Tibial artery (tissue), 4 donors: ENCODE results near the gene SPDYE4.

Experiments used
- DNase-seq, 2 donors: peaks; one replicate each; pipeline ENCODE4 v3.0.0-alpha.2; 2019
- H3K27ac ChIP-seq, 2 donors: fragments of 200-600 bp; sonication (generic) in 1 of 2; 1 replicate in 1 of 2; 2 replicates in 1 of 2; pipeline ENCODE4 v1.5.1; 2018 to 2019; ENCODE audit warnings: mild to moderate bottlenecking in 1 of 2
- H3K27me3 ChIP-seq, 2 donors: fragments of 200-600 bp; sonication (generic) in 1 of 2; one replicate each; pipeline versions ENCODE4 v1.5.1 to v1.6.0; 2016 to 2019
- H3K36me3 ChIP-seq, 3 donors: fragments of 200-600 bp; sonication (generic) in 2 of 3; one replicate each; pipeline ENCODE4 v1.5.1; 2016 to 2019; ENCODE audit warnings: mild to moderate bottlenecking in 2 of 3
- H3K4me1 ChIP-seq, 4 donors: fragments of 200-600 bp; sonication (generic) in 2 of 4; 1 replicate in 3 of 4; 2 replicates in 1 of 4; pipeline ENCODE4 v1.5.1; 2016 to 2019
- H3K4me3 ChIP-seq, 2 donors: fragments of 200-600 bp; sonication (generic) in 1 of 2; 1 replicate in 1 of 2; 2 replicates in 1 of 2; pipeline ENCODE4 v1.5.1; 2018 to 2019; ENCODE audit warnings: mild to moderate bottlenecking in 2 of 2
- H3K9me3 ChIP-seq, 3 donors: fragments of 200-600 bp; sonication (generic) in 1 of 3; one replicate each; pipeline ENCODE4 v1.5.1; 2016 to 2019
- CTCF ChIP-seq, 2 experiments: fragments of 200-600 bp in 1 of 2; fragments of 450-650 bp in 1 of 2; IDR thresholded peaks; one replicate each; pipeline ENCODE4 v1.5.1; 2017 to 2019; ENCODE audit warnings: antibody characterized with exemption in 2 of 2, mild to moderate bottlenecking in 1 of 2, moderate library complexity in 1 of 2
- intact Hi-C: fragments of 100-400 bp; cut with DNase I; formaldehyde crosslinking; loops from one replicate; pipeline ENCODE4 v1.15.0; 2023; ENCODE audit warnings: low total_unique reads

SPDYE4 gene

GRCh38 chr17:8755590-8756255 lies 2.6 kb downstream of the SPDYE4 start:
- TF ChIP-seq CTCF (IDR thresholded peaks at IDR 0.05) = no peak
- no peak for DNase-seq
- intact Hi-C loops = no loop called here

GRCh38 chr17:8754890-8755289 lies 3.5 kb downstream of the SPDYE4 start:
- no peak for DNase-seq
- peaks cover 0 to 9% (median 0%) of the 10 kb centered on the region in 4 donors for H3K4me1 ChIP-seq
- no peaks in the 10 kb centered on the region for H3K9me3 ChIP-seq
- intact Hi-C loops = no loop called here
- H3K36me3 ChIP-seq = no peaks in the 10 kb centered on the region
- no peak overlapping the region for H3K4me3 ChIP-seq
- TF ChIP-seq CTCF (IDR thresholded peaks at IDR 0.05) = no peak
- no peak overlapping the region for H3K27ac ChIP-seq
- H3K27me3 ChIP-seq = no peaks in the 10 kb centered on the region

More at GRCh38 chr17:8755590-8756255, 2.6 kb downstream of the SPDYE4 start:
- Histone ChIP-seq H3K4me3 (no peak overlapping the region), H3K27me3 (no peaks in the 10 kb centered on the region), H3K9me3 (no peaks in the 10 kb centered on the region), H3K4me1 (peaks cover 0 to 5% (median 0%) of the 10 kb centered on the region in 4 donors), H3K27ac (no peak overlapping the region), H3K36me3 (no peaks in the 10 kb centered on the region)

GRCh38 chr17:8753976-8754440 lies 4.3 kb downstream of the SPDYE4 start:
- no peak for DNase-seq
- Histone ChIP-seq H3K4me1 (peaks cover 0 to 9% (median 0%) of the 10 kb centered on the region in 4 donors), H3K4me3 (no peak overlapping the region), H3K27me3 (no peaks in the 10 kb centered on the region), H3K27ac (no peak overlapping the region), H3K9me3 (no peaks in the 10 kb centered on the region), H3K36me3 (no peaks in the 10 kb centered on the region)
- peak; percentile 13 to 34 for TF ChIP-seq CTCF (IDR thresholded peaks at IDR 0.05)
- intact Hi-C loops = no loop called here

- H3K9me3 ChIP-seq = no peaks in the 10 kb centered on the region
- intact Hi-C loops = no loop called here
- no peak for TF ChIP-seq CTCF (IDR thresholded peaks at IDR 0.05)
Measured at GRCh38 chr17:8753136-8753975, 5.0 kb downstream of the SPDYE4 start.

GRCh38 chr17:8749616-8750015 lies 8.7 kb downstream of the SPDYE4 start:
- H3K9me3 ChIP-seq = no peaks in the 10 kb centered on the region
- intact Hi-C loops = loop anchor here (5.0 to 10.0 kb wide), 2 partner anchors 177 to 335 kb away; no protein-coding TSS in a partner anchor
- no peaks in the 10 kb centered on the region for H3K36me3 ChIP-seq
- no peak overlapping the region for H3K4me3 ChIP-seq
- no peaks in the 10 kb centered on the region for H3K27me3 ChIP-seq
- H3K4me1 ChIP-seq = peaks cover 0 to 30% (median 10%) of the 10 kb centered on the region in 4 donors
- DNase-seq = no peak
- no peak for TF ChIP-seq CTCF (IDR thresholded peaks at IDR 0.05)
- H3K27ac ChIP-seq = no peak overlapping the region

More at GRCh38 chr17:8753136-8753975, 5.0 kb downstream of the SPDYE4 start:
- Histone ChIP-seq H3K36me3 (no peaks in the 10 kb centered on the region), H3K27ac (no peak overlapping the region), H3K4me3 (no peak overlapping the region), H3K4me1 (peaks cover 0 to 9% (median 0%) of the 10 kb centered on the region in 4 donors), H3K27me3 (no peaks in the 10 kb centered on the region)
- peak in 1 of 2 donors; percentile 56 for DNase-seq
